Dermis microvascular lymphatic vessel endothelial cell (primary cell): ENCODE measurements around the gene RPS14. TPM values are rescaled to one million over a fixed set of nuclear protein-coding genes. Genes with fewer than 3 reads are reported as not detected.

Source experiments
- DNase-seq, 2 donors: peaks; one replicate each; pipeline versions ENCODE4 v3.0.0 to v3.0.0-alpha.2; 2010; ENCODE audit warnings: low read depth in 2 of 2
- total RNA-seq: library from RNA; depleted of rRNA; stranded (reverse); fragments of >200 nt; gene quantifications from 2 replicates; pipeline ENCODE4 v1.2.1, GENCODE V29; 2014

RPS14 gene
- 2,736 and 3,225 TPM in 2 replicates for total RNA-seq

GRCh38 chr5:150449517-150450339 is at the start of gene RPS14:
TSS of gene RPS14 (minus strand) at chr5:150449739. CDS start at chr5:150447733, 2,006 bp downstream.
- peak; percentile 90 to 95 for DNase-seq

GRCh38 chr5:150498971-150499370 is 49.4 kb upstream of the RPS14 start:
- DNase-seq, result no peak

- DNase-seq, result no peak
Measured at GRCh38 chr5:150498501-150498900, 49.0 kb upstream of the RPS14 start.

- no peak for DNase-seq
Measured at GRCh38 chr5:150497989-150498317, 48.4 kb upstream of the RPS14 start.

- DNase-seq, result peak; percentile 21 to 91
Measured at GRCh38 chr5:150497274-150497988, 47.9 kb upstream of the RPS14 start.

GRCh38 chr5:150496534-150496933 is 47.0 kb upstream of the RPS14 start:
- no peak for DNase-seq

- DNase-seq, result no peak
Measured at GRCh38 chr5:150496098-150496497, 46.6 kb upstream of the RPS14 start.

- no peak for DNase-seq
Measured at GRCh38 chr5:150492621-150493020, 43.1 kb upstream of the RPS14 start.

GRCh38 chr5:150491876-150492275 is 42.3 kb upstream of the RPS14 start:
- DNase-seq, result no peak

- no peak for DNase-seq
Measured at GRCh38 chr5:150490754-150491153, 41.2 kb upstream of the RPS14 start.

- no peak for DNase-seq
Measured at GRCh38 chr5:150490296-150490669, 40.7 kb upstream of the RPS14 start.

GRCh38 chr5:150489360-150490295 is 40.1 kb upstream of the RPS14 start:
- DNase-seq, result no peak

- DNase-seq, result no peak
Measured at GRCh38 chr5:150488519-150489359, 39.2 kb upstream of the RPS14 start.

- peak in 1 of 2 donors; percentile 39 for DNase-seq
Measured at GRCh38 chr5:150487199-150488061, 37.9 kb upstream of the RPS14 start.

- DNase-seq, result peak in 1 of 2 donors; percentile 58
Measured at GRCh38 chr5:150486402-150487198, 37.1 kb upstream of the RPS14 start.

- DNase-seq, result peak in 1 of 2 donors; percentile 62
Measured at GRCh38 chr5:150485693-150486401, 36.3 kb upstream of the RPS14 start.

- no peak for DNase-seq
Measured at GRCh38 chr5:150484964-150485692, 35.6 kb upstream of the RPS14 start.

- no peak for DNase-seq
Measured at GRCh38 chr5:150481972-150482406, 32.5 kb upstream of the RPS14 start.
